NCI-H226 (cell line): ENCODE results near the gene EEF1AKMT2.
"Not testable (repeated sequence)": the region's sequence is repeated elsewhere in the genome, so short reads cannot be mapped to it uniquely, and the experiment has no call there.

Experiments used
- DNase-seq: peaks from one replicate; pipeline ENCODE4 v3.0.0-alpha.2; 2015

Gene EEF1AKMT2

GRCh38 chr10:124791547-124792348 is at the start of gene EEF1AKMT2:
EEF1AKMT2 (minus strand) TSS chr10:124791887; CDS start chr10:124791833, 54 bp downstream.
- peak; percentile 33 for DNase-seq

- DNase-seq = no peak
Measured at GRCh38 chr10:124837687-124838086, 46.0 kb upstream of the EEF1AKMT2 start.

GRCh38 chr10:124831116-124831515 is 39.4 kb upstream of the EEF1AKMT2 start:
- no peak for DNase-seq

DNA sequence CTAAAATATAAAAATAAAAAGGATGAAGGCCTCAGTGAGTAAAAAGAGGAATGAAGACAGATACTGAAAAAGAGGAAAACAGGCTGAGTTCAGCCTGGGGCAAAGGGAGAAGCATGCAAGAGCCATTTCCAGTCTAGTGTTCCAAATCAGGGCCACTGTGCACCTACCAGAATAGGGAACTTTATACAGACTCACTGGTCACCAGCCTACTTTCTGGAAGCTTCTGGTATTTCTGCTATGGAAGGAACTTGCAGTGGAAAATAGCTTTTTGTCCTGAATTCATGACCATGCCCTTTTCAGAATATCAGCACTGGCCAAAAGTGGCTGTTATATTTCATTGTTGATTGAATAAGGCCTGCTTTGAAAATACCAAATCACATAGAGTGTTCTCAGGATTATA is 38.8 kb upstream of the EEF1AKMT2 start:
- DNase-seq = no peak

- DNase-seq = no peak
Measured at GRCh38 chr10:124829447-124830115, 37.9 kb upstream of the EEF1AKMT2 start.

GRCh38 chr10:124827474-124827873 is 35.8 kb upstream of the EEF1AKMT2 start:
- no peak for DNase-seq

- DNase-seq = no peak
Measured at GRCh38 chr10:124826262-124826661, 34.6 kb upstream of the EEF1AKMT2 start.

GRCh38 chr10:124825702-124826101 is 34.0 kb upstream of the EEF1AKMT2 start:
- DNase-seq = no peak

DNA sequence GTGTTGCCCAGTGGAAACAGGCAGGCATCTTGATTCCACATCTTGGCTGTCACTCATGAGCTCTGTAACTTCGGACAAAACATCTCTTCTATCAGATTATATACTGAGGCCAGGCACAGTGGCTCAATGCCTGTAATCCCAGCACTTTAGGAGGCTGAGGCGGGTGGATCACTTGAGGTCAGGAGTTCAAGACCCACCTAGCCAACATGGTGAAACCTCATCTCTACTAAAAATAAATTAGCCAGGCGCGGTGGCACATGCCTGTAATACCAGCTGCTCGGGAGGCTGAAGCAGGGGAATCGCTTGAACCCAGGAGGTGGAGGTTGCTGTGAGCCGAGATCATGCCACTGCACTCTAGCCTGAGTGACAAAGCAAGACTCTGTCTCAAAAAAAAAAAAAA is 33.2 kb upstream of the EEF1AKMT2 start:
- DNase-seq = not testable (repeated sequence)

GRCh38 chr10:124824507-124824906 is 32.8 kb upstream of the EEF1AKMT2 start:
- no peak for DNase-seq

DNA sequence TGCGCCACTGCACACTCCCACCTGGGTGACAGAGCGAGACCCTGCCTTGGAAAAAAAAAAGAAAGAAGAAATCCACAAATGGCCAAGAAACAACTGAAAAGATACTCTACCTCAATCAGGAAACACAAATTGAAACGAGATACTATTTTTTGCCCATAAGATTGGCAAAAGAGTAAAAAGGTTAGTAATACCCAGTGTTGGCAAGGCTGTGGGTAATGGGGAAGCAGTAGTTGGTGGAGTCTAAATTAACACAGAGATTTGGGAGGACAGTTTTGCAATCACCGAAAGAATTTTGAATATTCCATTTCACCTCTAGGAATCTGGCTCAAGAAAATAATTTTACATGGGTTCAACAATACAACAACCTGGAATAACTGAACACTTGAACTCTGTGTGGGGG is 29.8 kb upstream of the EEF1AKMT2 start:
- DNase-seq = no peak

DNA sequence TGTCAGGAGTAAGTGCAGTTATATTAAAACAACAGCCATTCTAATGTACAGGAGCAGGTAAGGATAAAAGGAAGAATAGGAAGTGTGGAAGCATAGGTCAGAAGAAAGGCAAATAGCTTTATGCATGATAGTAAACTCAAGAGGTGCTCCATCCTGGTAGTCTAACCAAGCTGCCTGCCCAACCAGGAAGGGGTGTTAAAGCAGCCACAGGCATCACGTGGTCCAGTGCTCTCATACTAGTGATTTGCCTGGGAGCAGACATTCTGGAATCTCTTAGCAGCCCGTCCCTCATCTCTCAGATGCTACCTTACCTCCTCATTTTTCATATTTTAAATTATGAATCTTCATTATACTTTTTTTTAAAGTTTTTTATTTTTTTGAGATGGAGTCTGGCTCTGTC is 28.4 kb upstream of the EEF1AKMT2 start:
- no peak for DNase-seq

DNA sequence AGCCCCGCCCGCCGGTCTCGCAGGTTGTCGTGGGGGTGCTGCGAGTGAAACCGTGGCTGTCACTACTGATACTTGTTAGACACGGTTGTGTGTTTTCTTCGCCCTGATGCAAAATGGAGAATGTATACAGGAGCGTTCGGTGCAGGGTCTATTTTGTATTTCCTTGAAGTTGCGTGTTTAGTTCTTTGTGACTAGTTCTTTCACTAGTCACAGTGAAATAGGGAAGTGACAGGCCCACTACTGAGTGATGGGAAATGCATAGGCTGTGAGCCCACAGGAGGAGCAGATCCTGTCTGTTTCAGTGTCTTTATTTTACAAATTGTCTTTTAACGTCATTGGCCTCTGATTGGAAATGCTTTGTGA is 10.6 kb upstream of the EEF1AKMT2 start:
- no peak for DNase-seq

- no peak for DNase-seq
Measured at GRCh38 chr10:124799211-124799610, 7.5 kb upstream of the EEF1AKMT2 start.

GRCh38 chr10:124798781-124799180 is 7.1 kb upstream of the EEF1AKMT2 start:
- no peak for DNase-seq

- no peak for DNase-seq
Measured at GRCh38 chr10:124798364-124798763, 6.7 kb upstream of the EEF1AKMT2 start.

DNA sequence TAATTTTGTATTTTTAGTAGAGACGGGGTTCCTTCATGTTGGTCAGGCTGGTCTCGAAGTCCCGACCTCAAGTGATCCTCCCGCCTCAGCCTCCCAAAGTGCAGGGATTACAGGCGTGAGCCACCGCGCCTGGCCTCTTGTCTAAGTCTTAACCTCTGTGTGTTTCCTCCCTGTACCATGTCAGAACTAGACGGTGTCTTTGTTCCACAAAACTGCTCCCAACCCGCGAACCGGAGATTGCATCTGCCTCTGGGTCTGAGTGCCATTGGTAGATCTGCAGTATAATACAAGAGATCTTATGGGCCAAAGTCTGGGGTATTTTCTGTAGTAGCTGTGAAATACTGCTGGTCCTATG is 1.3 kb upstream of the EEF1AKMT2 start:
- no peak for DNase-seq

- not testable (repeated sequence) for DNase-seq
Measured at GRCh38 chr10:124782900-124783299, 8.8 kb downstream of the EEF1AKMT2 start.

DNA sequence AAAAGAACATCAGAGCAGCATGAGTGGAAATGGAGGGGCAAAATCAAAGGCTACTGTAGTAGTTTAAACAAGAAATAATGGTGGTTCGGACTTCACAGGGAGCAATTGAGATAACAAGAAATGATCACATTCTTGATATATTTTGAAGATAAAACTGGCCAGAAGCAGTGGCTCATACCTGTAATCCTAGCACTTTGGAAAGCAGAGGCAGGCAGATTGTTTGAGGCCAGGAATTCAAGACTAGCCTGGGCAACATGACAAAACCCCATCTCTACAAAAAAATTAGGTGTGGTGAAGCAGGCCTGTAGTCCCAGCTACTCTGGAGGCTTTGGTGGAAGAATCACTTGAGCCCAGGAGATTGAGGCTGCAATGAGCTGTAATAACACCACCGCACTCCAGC is 22.9 kb downstream of the EEF1AKMT2 start:
- no peak for DNase-seq

GRCh38 chr10:124765256-124765655 is 26.4 kb downstream of the EEF1AKMT2 start:
- no peak for DNase-seq

DNA sequence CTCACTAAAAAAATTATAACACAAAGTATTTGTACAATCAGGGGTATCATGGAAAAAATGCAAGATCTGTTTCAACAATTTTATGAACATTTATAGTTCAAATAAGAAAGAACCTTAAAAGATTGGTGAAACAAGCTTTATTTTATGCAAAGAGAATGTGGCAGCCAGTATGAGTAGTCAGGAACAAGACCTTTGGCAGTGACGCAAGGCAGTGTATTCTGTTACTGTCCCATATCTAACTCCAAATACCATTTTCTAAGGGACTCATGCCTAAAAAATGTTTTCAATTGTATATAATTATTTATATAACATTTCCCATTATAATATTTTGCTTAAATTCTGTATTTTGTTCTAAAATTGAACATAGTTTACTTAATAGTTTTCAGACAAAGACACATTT is 28.4 kb downstream of the EEF1AKMT2 start:
- no peak for DNase-seq

DNA sequence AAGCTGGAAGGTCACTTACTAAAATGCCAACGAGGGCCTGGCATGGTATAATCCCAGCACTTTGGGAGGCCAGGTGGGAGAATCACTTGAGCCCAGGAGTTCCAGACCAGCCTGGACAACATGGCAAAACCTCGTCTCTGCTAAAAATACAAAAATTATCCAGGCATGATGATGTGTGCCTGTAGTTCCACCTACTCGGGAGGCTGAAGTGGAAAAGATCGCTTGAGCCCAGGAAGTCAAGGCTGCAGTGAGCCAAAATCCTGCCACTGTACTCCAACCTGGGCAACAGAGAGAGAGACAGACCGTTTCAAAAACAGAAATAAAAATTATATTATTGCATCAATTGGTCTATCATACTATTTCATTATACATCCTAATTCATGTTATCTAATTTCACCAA is 29.4 kb downstream of the EEF1AKMT2 start:
- DNase-seq = no peak

- DNase-seq = no peak
Measured at GRCh38 chr10:124756156-124756903, 35.4 kb downstream of the EEF1AKMT2 start.

- DNase-seq = no peak
Measured at GRCh38 chr10:124755581-124755980, 36.1 kb downstream of the EEF1AKMT2 start.
